Neuronal stem cell (in vitro differentiated cells): Measurements from ENCODE around the gene SRRM1.

Experiments
- DNase-seq: peaks from one replicate; pipeline ENCODE4 v3.0.0-alpha.2; 2013; ENCODE audit warnings: low spot score
- H2AFZ ChIP-seq: one replicate; pipeline ENCODE4 v1.6.1; 2013; ENCODE audit warnings: mild to moderate bottlenecking, low read length, inconsistent platforms
- H2AK5ac ChIP-seq: 2 replicates; pipeline ENCODE4 v1.6.1; 2013; ENCODE audit warnings: low read depth, mild to moderate bottlenecking, inconsistent platforms, low read length, moderate library complexity, mixed read lengths
- H2BK120ac ChIP-seq: 2 replicates; pipeline ENCODE4 v1.6.1; 2013; ENCODE audit warnings: low read depth, mild to moderate bottlenecking, inconsistent platforms, low read length, moderate library complexity, mixed read lengths
- H2BK12ac ChIP-seq: one replicate; pipeline ENCODE4 v1.6.1; 2013; ENCODE audit warnings: low read length, inconsistent platforms
- H2BK15ac ChIP-seq: 2 replicates; pipeline ENCODE4 v1.6.1; 2013; ENCODE audit warnings: mild to moderate bottlenecking, low read length, inconsistent platforms, mixed read lengths
- H2BK5ac ChIP-seq: one replicate; pipeline ENCODE4 v1.6.1; 2013; ENCODE audit warnings: inconsistent platforms, mild to moderate bottlenecking, low read length, moderate library complexity
- H3K14ac ChIP-seq: one replicate; pipeline ENCODE4 v1.6.1; 2013; ENCODE audit warnings: low read length, inconsistent platforms
- H3K18ac ChIP-seq: 2 replicates; pipeline ENCODE4 v1.6.1; 2013; ENCODE audit warnings: low read length, inconsistent platforms
- H3K23ac ChIP-seq: 2 replicates; pipeline ENCODE4 v1.6.1; 2013; ENCODE audit warnings: low read depth, mild to moderate bottlenecking, mixed read lengths, low read length, inconsistent platforms; ENCODE audit not compliant: poor library complexity
- H3K27ac ChIP-seq: replicated peaks from 3 replicates; pipeline ENCODE4 v1.5.1; 2013; ENCODE audit warnings: low read length, inconsistent platforms
- H3K27me3 ChIP-seq, 3 experiments: 2 replicates each; pipeline ENCODE4 v1.6.1; 2013; ENCODE audit warnings: low read length in 3 of 3, mild to moderate bottlenecking in 2 of 3, inconsistent platforms in 1 of 3, low read depth in 1 of 3, mixed read lengths in 1 of 3, moderate library complexity in 1 of 3; ENCODE audit not compliant: control insufficient read depth in 3 of 3, insufficient read depth in 3 of 3
- H3K36me3 ChIP-seq, 2 donors: replicated peaks in 1 of 2; 2 replicates each; pipeline ENCODE4 v1.6.1; 2013; ENCODE audit warnings: low read length in 2 of 2; ENCODE audit not compliant: control insufficient read depth in 2 of 2, insufficient read depth in 2 of 2
- H3K4ac ChIP-seq: 2 replicates; pipeline ENCODE4 v1.6.1; 2013; ENCODE audit warnings: inconsistent platforms, mild to moderate bottlenecking, low read length, moderate library complexity
- H3K4me1 ChIP-seq, 2 donors: 1 replicate in 1 of 2; 2 replicates in 1 of 2; pipeline ENCODE4 v1.6.1; 2013; ENCODE audit warnings: low read length in 2 of 2, low read depth in 1 of 2; ENCODE audit not compliant: control insufficient read depth in 2 of 2, insufficient read depth in 1 of 2
- H3K4me2 ChIP-seq: one replicate; pipeline ENCODE4 v1.6.1; 2013; ENCODE audit warnings: mild to moderate bottlenecking, low read length, inconsistent platforms; ENCODE audit not compliant: insufficient read depth, poor library complexity, severe bottlenecking
- H3K4me3 ChIP-seq, 2 donors: 2 replicates each; pipeline ENCODE4 v1.5.1; 2013; ENCODE audit warnings: low read length in 2 of 2, mild to moderate bottlenecking in 2 of 2, inconsistent platforms in 1 of 2, moderate library complexity in 1 of 2
- H3K79me1 ChIP-seq: one replicate; pipeline ENCODE4 v1.6.1; 2013; ENCODE audit warnings: low read depth, mild to moderate bottlenecking, inconsistent platforms, low read length, moderate library complexity
- H3K9ac ChIP-seq: one replicate; pipeline ENCODE4 v1.6.1; 2013; ENCODE audit warnings: mild to moderate bottlenecking, low read depth, low read length, inconsistent platforms; ENCODE audit not compliant: poor library complexity
- H3K9me3 ChIP-seq, 2 donors: replicated peaks in 1 of 2; 2 replicates each; pipeline versions ENCODE3 to v1.6.1; 2013; ENCODE audit warnings: low read length in 2 of 2, mild to moderate bottlenecking in 2 of 2, inconsistent platforms in 1 of 2, low read depth in 1 of 2, mixed read lengths in 1 of 2, moderate library complexity in 1 of 2; ENCODE audit not compliant: control insufficient read depth in 2 of 2, insufficient read depth in 1 of 2
- H4K8ac ChIP-seq: one replicate; pipeline ENCODE4 v1.6.1; 2013; ENCODE audit warnings: low read depth, mild to moderate bottlenecking, inconsistent platforms, low read length, moderate library complexity
- H4K91ac ChIP-seq: one replicate; pipeline ENCODE4 v1.6.1; 2013; ENCODE audit warnings: low read length, low read depth, mild to moderate bottlenecking, inconsistent platforms; ENCODE audit not compliant: poor library complexity
- WGBS, 2 donors: extraction: QIAGEN DNeasy Blood & Tissue Kit; methylation state at CpG; one replicate each; pipeline ENCODE4 v1.1.7; 2013; ENCODE audit warnings: missing lambda C conversion rate in 2 of 2, mixed read lengths in 1 of 2; ENCODE audit not compliant: insufficient read length in 2 of 2, insufficient replicate concordance in 1 of 2; ENCODE audit errors: extremely low coverage in 2 of 2; 5-methylcytosine and 5-hydroxymethylcytosine counted together

Gene SRRM1

GRCh38 chr1:24652382-24652781 lies 9.3 kb downstream of the SRRM1 start:
- Histone ChIP-seq H3K23ac (no peak overlapping the region), H3K4me3 (no peak overlapping the region), H3K18ac (no peak overlapping the region), H3K9me3 (no peaks in the 10 kb centered on the region), H3K4me1 (no peaks in the 10 kb centered on the region), H3K27ac (no peak overlapping the region), H3K14ac (no peak overlapping the region), H2BK5ac (no peak overlapping the region), H3K27me3 (no peaks in the 10 kb centered on the region), H3K36me3 (peaks cover 42 to 100% of the 10 kb centered on the region in 2 donors), H2BK15ac (no peak overlapping the region), H3K4ac (no peak overlapping the region), H3K9ac (no peak overlapping the region), H4K91ac (no peak overlapping the region), H2BK120ac (no peak overlapping the region), H2AK5ac (no peak overlapping the region), H2BK12ac (no peak overlapping the region), H2AFZ (no peak overlapping the region), H4K8ac (no peak overlapping the region), H3K79me1 (peaks cover 4% of the 10 kb centered on the region), H3K4me2 (no peak overlapping the region)
- no CpG with 5 or more reads among the region's 13 CpGs for WGBS, 2 donors
- DNase-seq: no peak

DNA sequence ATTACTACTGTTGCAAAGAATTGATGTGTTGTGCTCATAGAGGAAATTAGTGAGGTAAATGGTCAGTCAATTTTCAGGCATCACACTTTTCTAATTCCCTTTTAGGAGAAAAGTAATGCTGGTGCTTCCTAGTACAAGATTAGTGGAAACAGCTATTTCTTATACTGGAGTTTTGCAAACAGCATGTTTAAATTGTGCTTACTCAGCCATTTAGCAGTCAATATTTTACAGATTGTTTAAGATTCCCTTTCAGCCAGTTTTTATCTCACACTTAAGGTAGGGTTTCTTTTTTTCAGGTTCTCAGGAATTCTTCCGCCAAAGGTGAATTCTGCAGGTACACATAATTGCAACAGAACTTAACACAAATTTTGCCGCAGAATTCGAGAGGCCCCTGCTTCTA lies 10.9 kb downstream of the SRRM1 start:
- no peak overlapping the region for H3K4ac ChIP-seq
- H2BK5ac ChIP-seq: no peak overlapping the region
- H3K79me1 ChIP-seq: peaks cover 4% of the 10 kb centered on the region
- H3K4me2 ChIP-seq: no peak overlapping the region
- no peak overlapping the region for H3K4me3 ChIP-seq
- DNase-seq: no peak
- H4K91ac ChIP-seq: no peak overlapping the region
- H3K27ac ChIP-seq: no peak overlapping the region
- H3K23ac ChIP-seq: no peak overlapping the region
- no peak overlapping the region for H4K8ac ChIP-seq
- H3K18ac ChIP-seq: no peak overlapping the region
- H3K9ac ChIP-seq: no peak overlapping the region
- no peak overlapping the region for H2BK12ac ChIP-seq
- H3K14ac ChIP-seq: no peak overlapping the region
- no peak overlapping the region for H2BK120ac ChIP-seq
- WGBS, 2 donors: no CpG with 5 or more reads among the region's 3 CpGs
- no peak overlapping the region for H2AK5ac ChIP-seq
- no peak overlapping the region for H2BK15ac ChIP-seq
- no peaks in the 10 kb centered on the region for H3K4me1 ChIP-seq
- H3K9me3 ChIP-seq: no peaks in the 10 kb centered on the region
- H2AFZ ChIP-seq: no peak overlapping the region
- no peaks in the 10 kb centered on the region for H3K27me3 ChIP-seq
- H3K36me3 ChIP-seq: peaks cover 38 to 100% of the 10 kb centered on the region in 2 donors

- peaks cover 33 to 100% of the 10 kb centered on the region in 2 donors for H3K36me3 ChIP-seq
- no peak overlapping the region for H3K14ac ChIP-seq
- no peak overlapping the region for H3K23ac ChIP-seq
- H2BK15ac ChIP-seq: no peak overlapping the region
- no peak overlapping the region for H3K4me2 ChIP-seq
- no peak for DNase-seq
- no peak overlapping the region for H3K27ac ChIP-seq
- H2BK5ac ChIP-seq: no peak overlapping the region
- no peaks in the 10 kb centered on the region for H3K9me3 ChIP-seq
- H3K9ac ChIP-seq: no peak overlapping the region
- no peak overlapping the region for H4K8ac ChIP-seq
- no peak overlapping the region for H2BK120ac ChIP-seq
- H3K18ac ChIP-seq: no peak overlapping the region
- no peaks in the 10 kb centered on the region for H3K4me1 ChIP-seq
- no peak overlapping the region for H3K4ac ChIP-seq
- WGBS, 2 donors: no CpG with 5 or more reads among the region's 1 CpG
- H3K27me3 ChIP-seq: no peaks in the 10 kb centered on the region
- no peak overlapping the region for H4K91ac ChIP-seq
- H2BK12ac ChIP-seq: no peak overlapping the region
- no peak overlapping the region for H2AFZ ChIP-seq
- H3K79me1 ChIP-seq: peaks cover 4% of the 10 kb centered on the region
- H3K4me3 ChIP-seq: no peak overlapping the region
- no peak overlapping the region for H2AK5ac ChIP-seq
These were observed 12.9 kb downstream of the SRRM1 start for GRCh38 chr1:24656046-24656445.

DNA sequence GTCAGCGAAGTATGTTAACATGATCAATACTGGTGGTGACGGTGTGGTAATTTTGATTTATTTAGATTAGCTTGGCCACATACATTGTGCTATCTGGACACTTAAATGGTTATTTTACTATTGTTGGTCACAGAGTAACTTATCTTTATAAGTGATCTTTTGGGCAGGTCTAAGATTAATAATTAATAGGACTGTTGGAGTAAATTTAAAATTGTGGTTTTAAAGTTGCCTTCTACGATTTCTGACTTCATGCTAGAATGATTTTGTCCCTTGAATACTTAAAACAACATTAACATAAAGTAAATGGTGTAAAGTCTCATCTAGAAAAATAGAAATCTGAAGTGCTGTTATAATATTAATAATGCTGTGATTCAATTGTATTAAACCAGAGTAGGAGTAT lies 14.7 kb downstream of the SRRM1 start:
- H4K91ac ChIP-seq: no peak overlapping the region
- no peak overlapping the region for H3K18ac ChIP-seq
- H2BK120ac ChIP-seq: no peak overlapping the region
- H3K4me2 ChIP-seq: no peak overlapping the region
- no peak overlapping the region for H3K23ac ChIP-seq
- H3K27me3 ChIP-seq: no peaks in the 10 kb centered on the region
- H3K14ac ChIP-seq: no peak overlapping the region
- no peak overlapping the region for H3K9ac ChIP-seq
- H3K79me1 ChIP-seq: peaks cover 3% of the 10 kb centered on the region
- DNase-seq: no peak
- no peaks in the 10 kb centered on the region for H3K4me1 ChIP-seq
- H4K8ac ChIP-seq: no peak overlapping the region
- H2AFZ ChIP-seq: no peak overlapping the region
- no peak overlapping the region for H3K4me3 ChIP-seq
- H2BK12ac ChIP-seq: no peak overlapping the region
- H2AK5ac ChIP-seq: no peak overlapping the region
- no CpG with 5 or more reads among the region's 3 CpGs for WGBS, 2 donors
- no peak overlapping the region for H2BK15ac ChIP-seq
- H3K4ac ChIP-seq: no peak overlapping the region
- H3K9me3 ChIP-seq: no peaks in the 10 kb centered on the region
- H3K27ac ChIP-seq: no peak overlapping the region
- peaks cover 36 to 100% of the 10 kb centered on the region in 2 donors for H3K36me3 ChIP-seq
- H2BK5ac ChIP-seq: no peak overlapping the region
